ENCODE results near the gene PTBP3.

The PTBP3 gene

GRCh38 chr9:112332977-112333638 lies at the start of gene PTBP3:
TSS of gene PTBP3 (minus strand) at chr9:112333619. CDS start at chr9:112297865, 35,754 bp downstream.
- no peak for TF ChIP-seq CTCF (conservative IDR thresholded peaks at IDR 0.05)
- H3K27ac ChIP-seq, result peak within 1 kb of the TSS; percentile 96

GRCh38 chr9:112382501-112383364 lies 49.3 kb upstream of the PTBP3 start:
- no peak for TF ChIP-seq CTCF (conservative IDR thresholded peaks at IDR 0.05)
- H3K27ac ChIP-seq, result no peak overlapping the region

GRCh38 chr9:112382066-112382465 lies 48.6 kb upstream of the PTBP3 start:
- no peak for TF ChIP-seq CTCF (conservative IDR thresholded peaks at IDR 0.05)
- no peak overlapping the region for H3K27ac ChIP-seq

GRCh38 chr9:112380825-112381221 lies 47.4 kb upstream of the PTBP3 start:
- TF ChIP-seq CTCF (conservative IDR thresholded peaks at IDR 0.05), result no peak
- peak overlapping the region; percentile 96 for H3K27ac ChIP-seq

- H3K27ac ChIP-seq, result peak within 1 kb of the TSS; percentile 96
- 0 out of 2 replicates have a peak, but pooled peaks have one; percentile 1 for TF ChIP-seq CTCF (conservative IDR thresholded peaks at IDR 0.05)
Measured at GRCh38 chr9:112380102-112380824, 46.8 kb upstream of the PTBP3 start, which contains the start of gene HSDL2. TSS of gene HSDL2 (plus strand) at chr9:112380108. CDS start at chr9:112380164, 56 bp downstream.

- H3K27ac ChIP-seq, result peak overlapping the region; percentile 96
- 0 out of 2 replicates have a peak, but pooled peaks have one; percentile 4 for TF ChIP-seq CTCF (conservative IDR thresholded peaks at IDR 0.05)
Measured at GRCh38 chr9:112379177-112380101, 46.0 kb upstream of the PTBP3 start.
